K562 (cell line): ENCODE measurements around the gene NSUN3. TPM values are rescaled to one million over a fixed set of nuclear protein-coding genes. Genes with fewer than 3 reads are reported as not detected.

Source experiments
- ATAC-seq: fragments of 200-7000 bp; cut with Tn5 transposase; 3 replicates; pipeline ENCODE4 v1.9.1; 2020; ENCODE audit warnings: moderate library complexity
- BruUV-seq: library from RNA; stranded (reverse); fragments of 400-500 nt; replicated peaks from 2 replicates; lab custom pipeline; 2021; lab: Mats Ljungman, UMichigan
- CTCF ChIA-PET: fragments of 300-600 bp; formaldehyde crosslinking; extraction: SDS; loops from one replicate; lab custom pipeline; 2021; ENCODE audit warnings: low intra/inter-chr PET ratio; lab: Yijun Ruan, JAX
- POLR2A ChIA-PET: fragments of 300-600, 350-650 bp; sonication (Branson Sonifier 250); formaldehyde crosslinking; extraction: SDS; loops from one replicate; lab custom pipeline; 2021; ENCODE audit warnings: antibody characterized with exemption, inconsistent platforms; lab: Yijun Ruan, JAX
- DNase-seq, 4 experiments: peaks; one replicate each; pipeline versions ENCODE4 v3.0.0 to v3.0.0-alpha.2; 2011 to 2018; ENCODE audit warnings: low spot score in 3 of 4, mixed read lengths in 3 of 4; ENCODE audit errors: extremely low read depth in 1 of 4
- FAIRE-seq: peaks from 2 replicates; lab custom pipeline; 2011; peaks lifted over from hg19 to GRCh38; lab: Jason Lieb, UNC
- H2AFZ ChIP-seq: 2 replicates; pipeline ENCODE4 v1.6.0; 2011; ENCODE audit warnings: low read depth, low read length, control low read depth, inconsistent platforms
- H3K27ac ChIP-seq: fragments of 200-600 bp; 3 replicates; pipeline ENCODE4 v1.8.0; 2011; ENCODE audit warnings: low read depth, mild to moderate bottlenecking, control low read depth, inconsistent platforms, low read length, moderate library complexity, mixed read lengths; ENCODE audit errors: extremely low read depth
- H3K27me3 ChIP-seq, 2 experiments: fragments of 300-600 bp in 1 of 2; 2 replicates in 1 of 2; 3 replicates in 1 of 2; pipeline versions ENCODE4 v1.6.0 to v1.8.0; 2011; ENCODE audit warnings: inconsistent platforms in 2 of 2, low read length in 2 of 2, mild to moderate bottlenecking in 1 of 2, mixed read lengths in 1 of 2, moderate library complexity in 1 of 2; ENCODE audit not compliant: control insufficient read depth in 2 of 2, insufficient read depth in 2 of 2
- H3K36me3 ChIP-seq: fragments of 300-600 bp; 3 replicates; pipeline ENCODE4 v1.8.0; 2011; ENCODE audit warnings: mild to moderate bottlenecking, low read length, inconsistent platforms; ENCODE audit not compliant: control insufficient read depth, insufficient read depth
- H3K4me1 ChIP-seq, 2 experiments: fragments of 200-600 bp in 1 of 2; replicated peaks in 1 of 2; 2 replicates in 1 of 2; 3 replicates in 1 of 2; pipeline versions ENCODE4 v1.5.1 to v1.8.0; 2011; ENCODE audit warnings: inconsistent platforms in 2 of 2, low read length in 2 of 2, mild to moderate bottlenecking in 1 of 2, mixed read lengths in 1 of 2, moderate library complexity in 1 of 2; ENCODE audit not compliant: control insufficient read depth in 2 of 2, insufficient read depth in 2 of 2
- H3K4me2 ChIP-seq: 2 replicates; pipeline ENCODE4 v1.6.1; 2011; ENCODE audit warnings: low read length, control low read depth, inconsistent platforms, mixed read lengths; ENCODE audit not compliant: insufficient read depth
- H3K4me3 ChIP-seq: fragments of 200-600 bp; sonication (generic), shearing (Covaris generic); 2 replicates; pipeline ENCODE4 v1.5.1; 2016; ENCODE audit warnings: control low read depth, inconsistent platforms
- H3K79me2 ChIP-seq: fragments of 200-600 bp; 3 replicates; pipeline ENCODE4 v1.8.0; 2011; ENCODE audit warnings: low read length, inconsistent platforms; ENCODE audit not compliant: control insufficient read depth, insufficient read depth
- H3K9ac ChIP-seq, 2 experiments: 2 replicates each; pipeline versions ENCODE4 v1.6.0 to v1.6.1; 2011; ENCODE audit warnings: low read depth in 2 of 2, low read length in 2 of 2, control low read depth in 1 of 2, inconsistent platforms in 1 of 2, mild to moderate bottlenecking in 1 of 2, mixed read lengths in 1 of 2; ENCODE audit not compliant: insufficient read depth in 1 of 2
- H3K9me1 ChIP-seq: one replicate; pipeline ENCODE4 v1.6.0; 2011; ENCODE audit warnings: inconsistent platforms, mild to moderate bottlenecking, low read length, moderate library complexity; ENCODE audit not compliant: control insufficient read depth, insufficient read depth
- H3K9me3 ChIP-seq: replicated peaks from 2 replicates; pipeline ENCODE4 v1.5.1; 2011; ENCODE audit warnings: low read depth, low read length, inconsistent platforms; ENCODE audit not compliant: control insufficient read depth, insufficient read depth
- H4K20me1 ChIP-seq: replicated peaks from 2 replicates; pipeline ENCODE4 v1.6.1; 2011; ENCODE audit warnings: low read length, inconsistent platforms, mixed read lengths; ENCODE audit not compliant: control insufficient read depth, insufficient read depth
- TGIF2 ChIP-seq: sonication (generic); formaldehyde crosslinking; IDR thresholded peaks from 2 replicates; pipeline ENCODE4 v1.8.1; 2022; ENCODE audit warnings: mild to moderate bottlenecking, missing genetic modification reagents, moderate library complexity
- WGBS: fragments of 100-300 bp; shearing (Covaris generic); methylation state at CpG from one replicate; pipeline ENCODE4 v1.1.6; 2016; ENCODE audit warnings: low coverage, mixed read lengths; ENCODE audit not compliant: insufficient coverage; ENCODE audit errors: missing lambda C conversion rate; 5-methylcytosine and 5-hydroxymethylcytosine counted together
- in situ Hi-C: fragments of 300-500 bp; cut with MboI; formaldehyde crosslinking; loops from 4 replicates; pipeline ENCODE4 v1.15.0; 2018; ENCODE audit warnings: inconsistent platforms, mixed read lengths
- intact Hi-C: fragments of 100-400 bp; cut with micrococcal nuclease; formaldehyde crosslinking; loops from 2 replicates; pipeline ENCODE4 v1.14.2; 2022
- polyA plus RNA-seq, 8 experiments: library from polyadenylated mRNA; depleted of rRNA in 4 of 8; stranded (reverse) in 5 of 8; unstranded in 3 of 8; fragments of >200 nt; fragmentation: Nextera tagmentation in 2 of 8; fragmentation: Illumina TruSeq in 1 of 8; extraction: Ambion mirVana in 2 of 8; extraction: Trizol in 1 of 8; gene quantifications; 2 replicates each; pipeline versions ENCODE4 v1.2.1 to v1.2.3, GENCODE V29; 2011 to 2014; ENCODE audit warnings: inconsistent platforms in 1 of 8, missing spikeins in 1 of 8
- total RNA-seq, 7 experiments: library from RNA; depleted of rRNA in 6 of 7; stranded (reverse); fragments of >200 nt in 6 of 7; fragmentation: Illumina TruSeq in 2 of 7; extraction: Trizol in 2 of 7; gene quantifications; 2 replicates each; pipeline versions ENCODE4 v1.2.1 to v1.2.3, GENCODE V29; 2011 to 2021; ENCODE audit warnings: low replicate concordance in 1 of 7
- TF ChIP-seq, protein P1 (sequence below): fragments of 150-350 bp; conservative IDR thresholded peaks from 2 replicates; pipeline ENCODE4 v1.6.1; 2014; ENCODE audit warnings: low read length

Gene NSUN3
- total and polyA plus RNA-seq, 9 of the 15 experiments (the other 6 are each of a cell fraction or from before 2014, with no cell fraction given): 4.4 to 12.3 (median 7.6) TPM

- TF ChIP-seq, protein P1, sequence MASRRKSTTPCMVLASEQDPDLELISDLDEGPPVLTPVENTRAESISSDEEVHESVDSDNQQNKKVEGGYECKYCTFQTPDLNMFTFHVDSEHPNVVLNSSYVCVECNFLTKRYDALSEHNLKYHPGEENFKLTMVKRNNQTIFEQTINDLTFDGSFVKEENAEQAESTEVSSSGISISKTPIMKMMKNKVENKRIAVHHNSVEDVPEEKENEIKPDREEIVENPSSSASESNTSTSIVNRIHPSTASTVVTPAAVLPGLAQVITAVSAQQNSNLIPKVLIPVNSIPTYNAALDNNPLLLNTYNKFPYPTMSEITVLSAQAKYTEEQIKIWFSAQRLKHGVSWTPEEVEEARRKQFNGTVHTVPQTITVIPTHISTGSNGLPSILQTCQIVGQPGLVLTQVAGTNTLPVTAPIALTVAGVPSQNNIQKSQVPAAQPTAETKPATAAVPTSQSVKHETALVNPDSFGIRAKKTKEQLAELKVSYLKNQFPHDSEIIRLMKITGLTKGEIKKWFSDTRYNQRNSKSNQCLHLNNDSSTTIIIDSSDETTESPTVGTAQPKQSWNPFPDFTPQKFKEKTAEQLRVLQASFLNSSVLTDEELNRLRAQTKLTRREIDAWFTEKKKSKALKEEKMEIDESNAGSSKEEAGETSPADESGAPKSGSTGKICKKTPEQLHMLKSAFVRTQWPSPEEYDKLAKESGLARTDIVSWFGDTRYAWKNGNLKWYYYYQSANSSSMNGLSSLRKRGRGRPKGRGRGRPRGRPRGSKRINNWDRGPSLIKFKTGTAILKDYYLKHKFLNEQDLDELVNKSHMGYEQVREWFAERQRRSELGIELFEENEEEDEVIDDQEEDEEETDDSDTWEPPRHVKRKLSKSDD: no peak
Measured at GRCh38 chr3:94173673-94174434, 111.0 kb downstream of the NSUN3 start (continued).

DNA sequence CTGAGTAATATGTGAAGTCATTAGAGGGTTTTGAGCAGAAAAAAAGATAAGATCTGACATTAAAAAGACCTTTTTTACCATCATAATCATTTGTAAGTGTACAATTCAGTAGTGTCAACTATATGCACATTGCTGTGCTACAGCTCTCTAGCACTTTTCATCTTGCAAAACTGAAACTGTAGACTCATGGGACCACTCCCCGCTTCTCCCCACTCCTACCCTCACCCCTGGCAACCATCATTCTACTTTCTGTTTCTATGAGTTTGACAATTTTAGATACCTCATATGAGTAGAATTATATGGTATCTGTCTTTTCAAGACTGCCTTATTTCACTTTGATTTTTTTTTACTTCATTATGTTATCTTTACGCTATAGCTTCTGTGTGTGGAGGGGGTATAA, 112.8 kb downstream of the NSUN3 start:
- no peaks in the 10 kb centered on the region for H3K4me1 ChIP-seq
- no peaks in the 10 kb centered on the region for H3K79me2 ChIP-seq
- intact Hi-C loops: no loop called here
- no TSS peak for BruUV-seq
- no peak for TF ChIP-seq TGIF2
- TF ChIP-seq, all 486 proteins: peak for 0
- H3K27me3 ChIP-seq: no peaks in the 10 kb centered on the region; a peak in 1 of 5 replicates
- in situ Hi-C loops: no loop called here
- no peak overlapping the region for H2AFZ ChIP-seq
- no peak for FAIRE-seq
- ATAC-seq: no peak
- POLR2A ChIA-PET: no interaction called here
- H3K4me3 ChIP-seq: no peak overlapping the region
- no peak for DNase-seq
- no peaks in the 10 kb centered on the region for H4K20me1 ChIP-seq
- no peaks in the 10 kb centered on the region for H3K9me1 ChIP-seq
- 0% methylated on average over 2 of the region's 2 CpGs for WGBS
- H3K9me3 ChIP-seq: no peaks in the 10 kb centered on the region
- no peak overlapping the region for H3K4me2 ChIP-seq
- no peaks in the 10 kb centered on the region for H3K36me3 ChIP-seq
- CTCF ChIA-PET: no interaction called here
- H3K9ac ChIP-seq: no peak overlapping the region
- H3K27ac ChIP-seq: no peak overlapping the region
